Progenitor cell of endocrine pancreas (in vitro differentiated cells): ENCODE measurements around the gene TRMT11. TPM values are rescaled to one million over a fixed set of nuclear protein-coding genes. Genes with fewer than 3 reads are reported as not detected.

Experiments
- DNase-seq: peaks from one replicate; pipeline ENCODE4 v3.0.0; 2021; ENCODE audit warnings: low spot score; ENCODE audit not compliant: unreplicated experiment
- H3K27ac Mint-ChIP-seq: 2 replicates; pipeline ENCODE4 v1.8.0; 2021; ENCODE audit warnings: mild to moderate bottlenecking, moderate library complexity, mixed read lengths
- H3K27me3 Mint-ChIP-seq: 2 replicates; pipeline ENCODE4 v1.8.0; 2021; ENCODE audit warnings: mixed read lengths
- H3K36me3 Mint-ChIP-seq: 2 replicates; pipeline ENCODE4 v1.8.0; 2022; ENCODE audit warnings: mixed read lengths; ENCODE audit not compliant: insufficient read depth
- H3K4me1 Mint-ChIP-seq: 2 replicates; pipeline ENCODE4 v1.8.0; 2021; ENCODE audit warnings: low read depth, mixed read lengths
- H3K4me3 Mint-ChIP-seq: 2 replicates; pipeline ENCODE4 v1.8.0; 2021; ENCODE audit warnings: low read depth, mild to moderate bottlenecking, moderate library complexity, mixed read lengths
- H3K9me3 Mint-ChIP-seq: 2 replicates; pipeline ENCODE4 v1.8.0; 2021; ENCODE audit warnings: low read depth, mixed read lengths
- CTCF ChIP-seq: fragments of 200-600 bp; sonication (generic); IDR thresholded peaks from one replicate; pipeline ENCODE4 v1.5.0; 2021; ENCODE audit warnings: antibody characterized with exemption, mild to moderate bottlenecking; ENCODE audit not compliant: unreplicated experiment
- total RNA-seq: library from RNA; stranded (reverse); gene quantifications from 2 replicates; pipeline ENCODE4 v1.2.1, GENCODE V29; 2021

Gene TRMT11
- total RNA-seq, 1 donor from 2014 or later = 25.1 TPM

- H3K36me3 Mint-ChIP-seq = peaks cover 22% of the 10 kb centered on the region
- H3K4me1 Mint-ChIP-seq = peaks cover 13% of the 10 kb centered on the region
- no peak overlapping the region for H3K4me3 Mint-ChIP-seq
- no peaks in the 10 kb centered on the region for H3K27me3 Mint-ChIP-seq
- H3K27ac Mint-ChIP-seq = no peak overlapping the region
- H3K9me3 Mint-ChIP-seq = peaks cover 6% of the 10 kb centered on the region
- TF ChIP-seq CTCF = no peak
- DNase-seq = no peak
These were observed 52.9 kb downstream of the TRMT11 start for GRCh38 chr6:126039284-126039683.

DNA sequence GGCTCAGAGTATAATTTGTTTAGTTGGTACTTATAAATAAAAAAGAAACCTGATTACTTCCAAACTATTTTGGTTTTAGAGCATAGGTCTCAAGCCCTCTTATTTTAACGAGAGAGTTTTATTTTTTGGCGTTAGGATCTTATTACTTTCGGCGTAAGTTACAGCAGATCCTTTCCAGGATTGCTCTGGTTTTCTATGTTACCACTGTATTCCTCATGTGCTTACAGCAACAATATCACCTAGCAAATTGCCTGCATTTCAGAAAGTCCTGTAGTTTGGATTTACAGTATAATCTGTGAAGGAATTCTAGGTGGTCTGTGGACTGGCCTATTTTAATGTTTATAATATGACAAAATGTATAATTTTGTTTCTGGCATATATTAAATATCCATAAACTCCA is 54.1 kb downstream of the TRMT11 start:
- TF ChIP-seq CTCF = no peak
- peaks cover 29% of the 10 kb centered on the region for H3K36me3 Mint-ChIP-seq
- H3K4me1 Mint-ChIP-seq = peaks cover 13% of the 10 kb centered on the region
- no peak overlapping the region for H3K27ac Mint-ChIP-seq
- no peaks in the 10 kb centered on the region for H3K27me3 Mint-ChIP-seq
- no peak for DNase-seq
- H3K9me3 Mint-ChIP-seq = peaks cover 8% of the 10 kb centered on the region
- no peak overlapping the region for H3K4me3 Mint-ChIP-seq

DNA sequence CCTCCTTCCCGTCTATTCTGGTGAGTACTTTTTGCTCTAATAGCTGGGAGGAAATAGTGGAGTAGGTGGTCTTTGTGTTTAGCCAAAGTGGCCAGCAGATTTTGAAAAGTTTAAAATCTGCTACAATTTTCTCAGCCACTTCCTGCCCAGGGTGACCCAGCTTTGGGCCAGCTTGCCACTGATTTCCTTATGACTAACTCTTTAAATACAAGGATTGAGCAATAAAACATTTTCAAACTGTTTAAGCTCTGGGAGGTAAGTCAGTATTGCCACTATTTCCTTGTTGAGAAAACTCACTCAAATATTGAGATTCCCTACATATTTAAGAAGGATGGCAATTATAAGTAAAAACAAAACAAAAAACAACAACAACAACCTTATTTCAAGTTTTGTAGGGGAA is 54.5 kb downstream of the TRMT11 start:
- Mint-ChIP-seq H3K27me3 (no peaks in the 10 kb centered on the region), H3K9me3 (peaks cover 8% of the 10 kb centered on the region), H3K27ac (peak overlapping the region; percentile 27), H3K36me3 (peaks cover 28% of the 10 kb centered on the region), H3K4me3 (no peak overlapping the region), H3K4me1 (peaks cover 13% of the 10 kb centered on the region)
- DNase-seq = no peak
- TF ChIP-seq CTCF = no peak

- no peak for TF ChIP-seq CTCF
- no peak overlapping the region for H3K4me3 Mint-ChIP-seq
- no peaks in the 10 kb centered on the region for H3K27me3 Mint-ChIP-seq
- DNase-seq = no peak
- peaks cover 13% of the 10 kb centered on the region for H3K4me1 Mint-ChIP-seq
- H3K9me3 Mint-ChIP-seq = peaks cover 8% of the 10 kb centered on the region
- H3K27ac Mint-ChIP-seq = peak overlapping the region; percentile 35
- H3K36me3 Mint-ChIP-seq = peaks cover 25% of the 10 kb centered on the region
These were observed 55.2 kb downstream of the TRMT11 start for GRCh38 chr6:126041516-126041915.

DNA sequence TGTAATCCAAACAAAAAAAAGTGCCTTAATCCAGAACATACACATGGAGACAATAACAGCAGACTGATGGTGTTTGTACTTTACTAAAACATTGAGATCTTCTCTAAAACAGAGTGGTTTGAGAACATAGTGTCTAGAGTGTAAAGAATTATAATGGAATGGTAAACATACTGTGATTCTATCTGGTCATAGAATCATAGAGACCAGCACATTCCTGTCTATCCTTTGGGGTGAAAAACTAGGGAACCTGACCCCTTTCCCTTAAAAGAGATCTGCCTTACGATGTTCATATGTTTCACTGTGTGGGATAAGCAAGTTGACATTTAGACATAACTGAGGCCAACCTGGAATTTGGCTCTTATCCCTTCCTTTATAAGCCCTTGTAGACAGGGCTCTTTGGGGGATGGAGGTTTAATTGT is 55.7 kb downstream of the TRMT11 start:
- no peak for TF ChIP-seq CTCF
- H3K4me3 Mint-ChIP-seq = no peak overlapping the region
- H3K4me1 Mint-ChIP-seq = peaks cover 13% of the 10 kb centered on the region
- peaks cover 26% of the 10 kb centered on the region for H3K36me3 Mint-ChIP-seq
- peaks cover 8% of the 10 kb centered on the region for H3K9me3 Mint-ChIP-seq
- no peaks in the 10 kb centered on the region for H3K27me3 Mint-ChIP-seq
- peak overlapping the region; percentile 79 for H3K27ac Mint-ChIP-seq
- no peak for DNase-seq
